ENCODE data around the gene KCNA10.

The KCNA10 gene

GRCh38 chr1:110494522-110495406 is 24.2 kb downstream of the KCNA10 start:
- FAIRE-seq (no peak), DNase-seq (ENCODE audit: insufficient read length) (no peak)
- TF ChIP-seq POLR2A (IDR thresholded peaks at IDR 0.05; ENCODE audit: low read depth, low read length): no peak
- TF ChIP-seq POLR2AphosphoS5 (IDR thresholded peaks at IDR 0.05; ENCODE audit: low read depth, low read length): no peak
- TF ChIP-seq TAF1 (IDR thresholded peaks at IDR 0.05; ENCODE audit: borderline replicate concordance, low read depth, low read length): no peak

DNA sequence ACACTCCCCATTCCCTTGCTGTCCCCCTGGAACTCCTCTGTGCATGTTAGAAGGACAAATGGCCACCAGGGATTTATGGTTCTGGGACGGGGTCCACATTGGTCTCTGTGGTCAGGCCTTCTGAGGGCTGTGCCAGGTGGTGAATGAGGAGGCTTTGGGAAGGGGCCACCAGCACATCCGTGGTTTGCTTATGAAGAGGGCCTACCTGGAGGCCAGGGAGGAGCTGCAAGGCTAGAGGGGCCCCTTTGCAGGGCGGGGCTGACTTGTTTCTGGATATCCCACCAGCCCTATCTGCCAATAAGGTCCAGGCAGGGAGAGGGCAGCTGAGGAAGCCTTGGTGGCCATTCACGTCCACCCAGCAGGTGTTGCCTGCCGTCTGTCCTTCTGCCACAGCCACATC is 24.9 kb downstream of the KCNA10 start:
- FAIRE-seq (no peak), DNase-seq (ENCODE audit: insufficient read length) (no peak)
- TF ChIP-seq TAF1 (IDR thresholded peaks at IDR 0.05; ENCODE audit: borderline replicate concordance, low read depth, low read length) (no peak), POLR2A (IDR thresholded peaks at IDR 0.05; ENCODE audit: low read depth, low read length) (no peak), POLR2AphosphoS5 (IDR thresholded peaks at IDR 0.05; ENCODE audit: low read depth, low read length) (no peak)

GRCh38 chr1:110493059-110493699 is 25.8 kb downstream of the KCNA10 start:
- DNase-seq (ENCODE audit: insufficient read length) (no peak), FAIRE-seq (no peak)
- TF ChIP-seq POLR2A (IDR thresholded peaks at IDR 0.05; ENCODE audit: low read depth, low read length) (no peak), POLR2AphosphoS5 (IDR thresholded peaks at IDR 0.05; ENCODE audit: low read depth, low read length) (no peak), TAF1 (IDR thresholded peaks at IDR 0.05; ENCODE audit: borderline replicate concordance, low read depth, low read length) (no peak)

DNA sequence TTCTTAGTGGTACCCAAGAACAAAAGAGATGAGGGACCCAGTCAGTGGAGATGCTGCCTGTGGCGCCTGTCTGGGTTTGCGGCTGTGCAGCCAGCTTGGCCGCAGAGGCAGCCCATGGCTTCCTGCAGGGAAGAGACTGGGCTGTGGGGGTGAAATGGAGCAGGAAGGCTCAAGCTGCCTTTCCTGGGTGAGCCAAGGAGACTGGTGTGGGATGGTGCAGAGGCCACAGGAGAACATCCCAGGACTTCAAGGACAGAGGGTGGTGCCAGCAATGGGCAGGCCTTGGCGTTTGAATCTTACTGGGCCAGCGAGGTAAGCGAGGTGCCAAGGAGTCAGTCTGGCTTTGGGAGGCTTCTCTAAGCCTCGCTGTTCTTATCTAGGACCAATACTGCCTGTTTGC is 26.4 kb downstream of the KCNA10 start:
- no peak for TF ChIP-seq POLR2A (IDR thresholded peaks at IDR 0.05; ENCODE audit: low read depth, low read length)
- TF ChIP-seq TAF1 (IDR thresholded peaks at IDR 0.05; ENCODE audit: borderline replicate concordance, low read depth, low read length): no peak
- TF ChIP-seq POLR2AphosphoS5 (IDR thresholded peaks at IDR 0.05; ENCODE audit: low read depth, low read length): no peak
- DNase-seq (ENCODE audit: insufficient read length): no peak
- FAIRE-seq: no peak

GRCh38 chr1:110490791-110491451 is 28.1 kb downstream of the KCNA10 start:
- no peak for FAIRE-seq
- no peak for TF ChIP-seq POLR2A (IDR thresholded peaks at IDR 0.05; ENCODE audit: low read depth, low read length)
- no peak for TF ChIP-seq POLR2AphosphoS5 (IDR thresholded peaks at IDR 0.05; ENCODE audit: low read depth, low read length)
- TF ChIP-seq TAF1 (IDR thresholded peaks at IDR 0.05; ENCODE audit: borderline replicate concordance, low read depth, low read length): no peak
- DNase-seq (ENCODE audit: insufficient read length): no peak

GRCh38 chr1:110489973-110490542 is 28.9 kb downstream of the KCNA10 start:
- no peak for FAIRE-seq
- TF ChIP-seq POLR2AphosphoS5 (IDR thresholded peaks at IDR 0.05; ENCODE audit: low read depth, low read length) (no peak), TAF1 (IDR thresholded peaks at IDR 0.05; ENCODE audit: borderline replicate concordance, low read depth, low read length) (no peak), POLR2A (IDR thresholded peaks at IDR 0.05; ENCODE audit: low read depth, low read length) (no peak)
- DNase-seq (ENCODE audit: insufficient read length): no peak

GRCh38 chr1:110489406-110489805 is 29.6 kb downstream of the KCNA10 start:
- no peak for FAIRE-seq

GRCh38 chr1:110488867-110489266 is 30.1 kb downstream of the KCNA10 start:
- no peak for TF ChIP-seq POLR2AphosphoS5 (IDR thresholded peaks at IDR 0.05; ENCODE audit: low read depth, low read length)
- TF ChIP-seq TAF1 (IDR thresholded peaks at IDR 0.05; ENCODE audit: borderline replicate concordance, low read depth, low read length): no peak
- TF ChIP-seq POLR2A (IDR thresholded peaks at IDR 0.05; ENCODE audit: low read depth, low read length): no peak
- DNase-seq (ENCODE audit: insufficient read length) (no peak), FAIRE-seq (no peak)

More at GRCh38 chr1:110489406-110489805, 29.6 kb downstream of the KCNA10 start:
- no peak for DNase-seq (ENCODE audit: insufficient read length)
- TF ChIP-seq POLR2A (IDR thresholded peaks at IDR 0.05; ENCODE audit: low read depth, low read length) (no peak), POLR2AphosphoS5 (IDR thresholded peaks at IDR 0.05; ENCODE audit: low read depth, low read length) (no peak), TAF1 (IDR thresholded peaks at IDR 0.05; ENCODE audit: borderline replicate concordance, low read depth, low read length) (no peak)

GRCh38 chr1:110488161-110488560 is 30.8 kb downstream of the KCNA10 start:
- FAIRE-seq (no peak), DNase-seq (ENCODE audit: insufficient read length) (no peak)
- TF ChIP-seq POLR2A (IDR thresholded peaks at IDR 0.05; ENCODE audit: low read depth, low read length): no peak
- TF ChIP-seq POLR2AphosphoS5 (IDR thresholded peaks at IDR 0.05; ENCODE audit: low read depth, low read length): no peak
- TF ChIP-seq TAF1 (IDR thresholded peaks at IDR 0.05; ENCODE audit: borderline replicate concordance, low read depth, low read length): no peak

DNA sequence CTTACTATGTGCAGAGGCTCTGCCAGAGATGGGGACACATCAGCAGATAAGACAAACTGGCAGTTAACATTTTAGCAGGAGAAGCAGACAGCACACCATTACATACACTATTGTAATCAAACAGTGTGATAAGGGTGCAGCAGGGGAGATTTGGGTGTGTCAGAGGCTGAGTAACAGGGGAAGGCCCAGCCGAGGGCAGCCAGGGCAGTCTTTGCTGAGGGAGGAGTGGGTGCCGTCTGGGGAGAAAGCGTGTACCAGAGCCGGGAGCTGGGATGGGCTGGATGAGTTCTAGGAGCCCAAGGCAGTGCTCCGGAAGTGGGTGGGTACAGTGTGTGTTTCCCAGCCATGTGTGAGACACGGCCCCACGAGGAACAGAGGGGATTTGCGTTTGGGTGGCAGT is 31.2 kb downstream of the KCNA10 start:
- TF ChIP-seq POLR2A (IDR thresholded peaks at IDR 0.05; ENCODE audit: low read depth, low read length) (no peak), POLR2AphosphoS5 (IDR thresholded peaks at IDR 0.05; ENCODE audit: low read depth, low read length) (no peak), TAF1 (IDR thresholded peaks at IDR 0.05; ENCODE audit: borderline replicate concordance, low read depth, low read length) (no peak)
- no peak for FAIRE-seq
- no peak for DNase-seq (ENCODE audit: insufficient read length)

DNA sequence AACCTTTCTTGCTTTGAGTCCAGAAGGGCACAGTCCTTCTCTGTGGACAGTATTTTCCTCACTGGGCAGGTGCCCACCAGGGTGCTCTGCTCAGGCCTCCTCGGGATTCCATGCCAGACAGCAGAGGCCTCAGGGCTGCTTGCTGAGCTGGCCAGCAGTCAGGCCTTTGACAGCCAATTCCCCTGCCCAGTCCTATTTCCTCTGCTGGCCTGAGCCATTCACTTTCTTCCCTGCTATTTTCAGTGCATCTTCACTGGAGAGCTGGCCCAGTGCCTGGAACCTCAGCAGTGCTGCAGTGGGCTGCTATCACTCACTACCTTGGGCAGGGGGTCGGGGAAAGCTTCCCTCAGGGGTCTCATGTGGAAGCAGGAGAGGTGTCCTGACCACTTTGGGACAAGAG is 33.2 kb downstream of the KCNA10 start:
- TF ChIP-seq TAF1 (IDR thresholded peaks at IDR 0.05; ENCODE audit: borderline replicate concordance, low read depth, low read length) (no peak), POLR2A (IDR thresholded peaks at IDR 0.05; ENCODE audit: low read depth, low read length) (no peak)
- FAIRE-seq (no peak), DNase-seq (ENCODE audit: insufficient read length) (no peak)

Measured in GM12892 (cell line).